ENCODE measurements around the gene PIEZO1. TPM values are rescaled to one million over a fixed set of nuclear protein-coding genes. Genes with fewer than 3 reads are reported as not detected.

The PIEZO1 gene
- polyA plus RNA-seq, 1 of the 3 experiments (the other 2 are of a cell fraction) = 184 TPM

DNA sequence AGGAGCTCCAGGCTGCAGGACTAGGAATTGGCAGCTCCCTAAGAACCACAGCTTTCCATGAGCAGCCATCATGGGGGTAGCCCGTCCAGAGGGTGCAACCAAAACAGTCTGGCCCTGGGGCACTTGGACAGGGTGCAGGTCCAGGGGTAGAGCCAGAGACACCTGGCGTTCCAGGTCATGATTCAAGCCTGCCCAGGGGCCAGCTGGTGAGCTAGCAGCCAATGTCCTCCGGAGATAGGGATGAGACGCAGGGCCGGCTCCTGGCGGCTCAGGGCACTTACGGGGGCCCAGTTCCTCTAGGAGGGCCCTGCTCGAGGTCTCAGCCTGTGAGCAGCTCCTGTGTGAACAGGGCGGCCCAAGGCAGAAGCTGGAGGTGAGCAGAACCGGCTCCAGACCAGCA, 22.1 kb downstream of the PIEZO1 start:
- Histone ChIP-seq H4K20me1 (ENCODE audit: insufficient read depth) (peaks cover 97% of the 10 kb centered on the region), H3K9me2 (no peaks in the 10 kb centered on the region), H3K9me3 (no peaks in the 10 kb centered on the region), H3K79me2 (ENCODE audit: insufficient read depth) (peaks cover 98% of the 10 kb centered on the region), H3K4me3 (ENCODE audit: low read depth in 2 of 2, low read length in 1 of 2) (no peak overlapping the region), H3F3A (replicated peaks; ENCODE audit: insufficient read depth) (no peaks in the 10 kb centered on the region), H3K4me2 (no peak overlapping the region), H3K36me3 (replicated peaks in 1 of 2; ENCODE audit: control insufficient read depth in 1 of 2, insufficient read depth in 2 of 2, low read length in 1 of 2) (peaks cover 0 to 3% of the 10 kb centered on the region in 2 experiments), H3K9ac (no peak overlapping the region), H3K4me1 (ENCODE audit: control insufficient read depth in 1 of 2, insufficient read depth in 2 of 2, low read depth in 1 of 2, low read length in 1 of 2) (peaks cover 11 to 14% of the 10 kb centered on the region in 2 experiments; a peak in 3 of 4 replicates), H2AFZ (ENCODE audit: low read depth) (no peak overlapping the region), H3K27me3 (ENCODE audit: insufficient read depth) (no peaks in the 10 kb centered on the region), H3K27ac (ENCODE audit: low read depth in 2 of 2, low read length in 1 of 2) (no peak overlapping the region)
- DNase-seq = no peak
- POLR2A ChIA-PET = no interaction called here
- WGBS (ENCODE audit: low lambda C conversion rate) = 92% methylated on average over 5 of the region's 10 CpGs
- TF ChIP-seq, protein P1, sequence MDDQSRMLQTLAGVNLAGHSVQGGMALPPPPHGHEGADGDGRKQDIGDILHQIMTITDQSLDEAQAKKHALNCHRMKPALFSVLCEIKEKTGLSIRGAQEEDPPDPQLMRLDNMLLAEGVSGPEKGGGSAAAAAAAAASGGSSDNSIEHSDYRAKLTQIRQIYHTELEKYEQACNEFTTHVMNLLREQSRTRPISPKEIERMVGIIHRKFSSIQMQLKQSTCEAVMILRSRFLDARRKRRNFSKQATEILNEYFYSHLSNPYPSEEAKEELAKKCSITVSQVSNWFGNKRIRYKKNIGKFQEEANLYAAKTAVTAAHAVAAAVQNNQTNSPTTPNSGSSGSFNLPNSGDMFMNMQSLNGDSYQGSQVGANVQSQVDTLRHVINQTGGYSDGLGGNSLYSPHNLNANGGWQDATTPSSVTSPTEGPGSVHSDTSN (IDR thresholded peaks at IDR 0.05) = no peak
- no peak for TF ChIP-seq GATA2 (CRISPR knock-in tag; IDR thresholded peaks at IDR 0.05)
- TF ChIP-seq RAD21 (IDR thresholded peaks at IDR 0.05; ENCODE audit: low read length) = no peak
- CTCF ChIA-PET = interaction anchor here (1.5 to 30.9 kb wide), 3 partner anchors 7 to 23 kb away, joined by 4 to 540 read pairs (median 93); no protein-coding TSS in a partner anchor

DNA sequence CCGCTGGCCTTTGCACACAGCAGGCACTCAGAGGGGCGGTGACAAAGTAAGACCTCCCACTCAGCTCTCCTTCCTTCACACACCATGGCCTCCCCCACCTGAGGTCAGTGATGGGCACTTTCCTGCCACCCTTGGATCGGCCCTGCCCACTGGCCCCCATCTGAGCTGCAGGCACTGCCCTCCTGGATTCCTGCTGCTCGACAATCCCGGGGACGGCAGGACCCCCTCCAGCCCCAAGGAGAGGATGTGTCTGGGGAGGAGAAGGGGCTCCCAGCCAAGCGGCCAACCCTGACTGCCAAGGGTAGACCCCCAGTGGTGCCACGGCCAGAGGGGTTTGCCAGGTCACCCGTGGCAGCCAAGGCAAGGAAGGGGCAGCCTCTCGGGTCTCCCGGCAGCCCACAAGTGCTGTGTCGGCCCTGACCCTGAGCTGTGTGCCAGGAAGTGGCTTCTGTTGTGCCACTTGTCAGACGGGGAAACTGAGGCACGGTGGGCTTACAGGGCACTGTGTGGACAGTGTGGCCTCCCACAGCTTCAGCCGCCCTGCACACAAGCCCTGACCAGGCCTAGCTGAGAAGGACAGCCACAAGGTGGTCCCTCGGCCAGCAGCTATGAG, 22.7 kb downstream of the PIEZO1 start:
- Histone ChIP-seq H3K9me3 (no peaks in the 10 kb centered on the region), H3F3A (replicated peaks; ENCODE audit: insufficient read depth) (no peaks in the 10 kb centered on the region), H3K79me2 (ENCODE audit: insufficient read depth) (peaks cover 98% of the 10 kb centered on the region), H3K9ac (no peak overlapping the region), H3K36me3 (replicated peaks in 1 of 2; ENCODE audit: control insufficient read depth in 1 of 2, insufficient read depth in 2 of 2, low read length in 1 of 2) (peaks cover 0 to 3% of the 10 kb centered on the region in 2 experiments), H3K4me1 (ENCODE audit: control insufficient read depth in 1 of 2, insufficient read depth in 2 of 2, low read depth in 1 of 2, low read length in 1 of 2) (peaks cover 5 to 10% of the 10 kb centered on the region in 2 experiments; a peak in 2 of 4 replicates), H3K4me3 (ENCODE audit: low read depth in 2 of 2, low read length in 1 of 2) (no peak overlapping the region), H3K4me2 (no peak overlapping the region), H3K9me2 (no peaks in the 10 kb centered on the region), H3K27me3 (ENCODE audit: insufficient read depth) (no peaks in the 10 kb centered on the region), H3K27ac (ENCODE audit: low read depth in 2 of 2, low read length in 1 of 2) (no peak overlapping the region), H4K20me1 (ENCODE audit: insufficient read depth) (peaks cover 97% of the 10 kb centered on the region), H2AFZ (ENCODE audit: low read depth) (no peak overlapping the region)
- WGBS (ENCODE audit: low lambda C conversion rate) = 71% methylated on average over 9 of the region's 16 CpGs
- ChIA-PET CTCF (interaction anchor here (1.1 to 30.9 kb wide), 4 partner anchors 6 to 23 kb away, joined by 4 to 540 read pairs (median 48); no protein-coding TSS in a partner anchor), POLR2A (no interaction called here)
- no peak for DNase-seq
- TF ChIP-seq MEF2A (IDR thresholded peaks at IDR 0.05; ENCODE audit: borderline replicate concordance, low read depth) (no peak), YY1 (IDR thresholded peaks at IDR 0.05; ENCODE audit: low read depth) (no peak), RXRA (IDR thresholded peaks at IDR 0.05; ENCODE audit: borderline replicate concordance, low read depth) (no peak)
- TF ChIP-seq, protein P2, sequence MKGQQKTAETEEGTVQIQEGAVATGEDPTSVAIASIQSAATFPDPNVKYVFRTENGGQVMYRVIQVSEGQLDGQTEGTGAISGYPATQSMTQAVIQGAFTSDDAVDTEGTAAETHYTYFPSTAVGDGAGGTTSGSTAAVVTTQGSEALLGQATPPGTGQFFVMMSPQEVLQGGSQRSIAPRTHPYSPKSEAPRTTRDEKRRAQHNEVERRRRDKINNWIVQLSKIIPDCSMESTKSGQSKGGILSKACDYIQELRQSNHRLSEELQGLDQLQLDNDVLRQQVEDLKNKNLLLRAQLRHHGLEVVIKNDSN (IDR thresholded peaks at IDR 0.05; ENCODE audit: borderline replicate concordance, low read depth) = no peak

DNA sequence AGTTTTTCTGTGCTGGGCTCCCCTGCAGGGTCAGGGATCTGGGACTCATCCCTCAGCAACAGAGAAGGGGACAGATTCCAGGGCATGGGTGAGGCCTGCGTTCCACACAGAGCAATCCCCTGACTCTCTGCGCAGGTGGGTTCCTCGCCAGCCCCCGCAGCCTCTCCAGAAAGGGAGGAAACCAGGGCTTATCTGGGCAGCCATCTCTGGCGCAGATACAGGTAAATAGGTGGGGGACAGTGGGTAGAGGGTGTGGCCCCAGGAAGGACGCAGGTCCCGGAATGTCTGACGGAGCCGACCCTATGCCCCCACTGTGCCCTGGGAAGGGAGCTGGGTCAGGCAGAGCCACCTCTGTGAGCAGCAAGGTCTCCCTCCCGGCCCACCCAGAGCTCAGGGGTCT, 23.2 kb downstream of the PIEZO1 start:
- H3K4me3 ChIP-seq (ENCODE audit: low read depth in 2 of 2, low read length in 1 of 2) = no peak overlapping the region
- TF ChIP-seq MXI1 (IDR thresholded peaks at IDR 0.05; ENCODE audit: low read depth, low read length) = no peak
- TF ChIP-seq TEAD4 (IDR thresholded peaks at IDR 0.05; ENCODE audit: borderline replicate concordance, insufficient read depth) = no peak
- no peak for TF ChIP-seq EZH2phosphoT487 (IDR thresholded peaks at IDR 0.05; ENCODE audit: borderline replicate concordance, low read depth)
- no peak for TF ChIP-seq MEF2A (IDR thresholded peaks at IDR 0.05; ENCODE audit: borderline replicate concordance, low read depth)
- TF ChIP-seq SMC3 (IDR thresholded peaks at IDR 0.05; ENCODE audit: low read depth, low read length) = no peak
- no peak for TF ChIP-seq TCF12 (IDR thresholded peaks at IDR 0.05)
- TF ChIP-seq, protein P3, sequence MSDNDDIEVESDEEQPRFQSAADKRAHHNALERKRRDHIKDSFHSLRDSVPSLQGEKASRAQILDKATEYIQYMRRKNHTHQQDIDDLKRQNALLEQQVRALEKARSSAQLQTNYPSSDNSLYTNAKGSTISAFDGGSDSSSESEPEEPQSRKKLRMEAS (IDR thresholded peaks at IDR 0.05; ENCODE audit: low read depth) = no peak
- no peak for TF ChIP-seq POLR2AphosphoS5 (IDR thresholded peaks at IDR 0.05; ENCODE audit: low read depth, low read length)
- no peak for TF ChIP-seq NRF1 (IDR thresholded peaks at IDR 0.05; ENCODE audit: low read depth, low read length)
- TF ChIP-seq, protein P4, sequence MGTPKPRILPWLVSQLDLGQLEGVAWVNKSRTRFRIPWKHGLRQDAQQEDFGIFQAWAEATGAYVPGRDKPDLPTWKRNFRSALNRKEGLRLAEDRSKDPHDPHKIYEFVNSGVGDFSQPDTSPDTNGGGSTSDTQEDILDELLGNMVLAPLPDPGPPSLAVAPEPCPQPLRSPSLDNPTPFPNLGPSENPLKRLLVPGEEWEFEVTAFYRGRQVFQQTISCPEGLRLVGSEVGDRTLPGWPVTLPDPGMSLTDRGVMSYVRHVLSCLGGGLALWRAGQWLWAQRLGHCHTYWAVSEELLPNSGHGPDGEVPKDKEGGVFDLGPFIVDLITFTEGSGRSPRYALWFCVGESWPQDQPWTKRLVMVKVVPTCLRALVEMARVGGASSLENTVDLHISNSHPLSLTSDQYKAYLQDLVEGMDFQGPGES (IDR thresholded peaks at IDR 0.05; ENCODE audit: low read depth, low read length) = no peak
- H2AFZ ChIP-seq (ENCODE audit: low read depth) = no peak overlapping the region
- H3K27ac ChIP-seq (ENCODE audit: low read depth in 2 of 2, low read length in 1 of 2) = no peak overlapping the region
- H3K9me2 ChIP-seq = no peaks in the 10 kb centered on the region
- peaks cover 0 to 3% of the 10 kb centered on the region in 2 experiments for H3K36me3 ChIP-seq (replicated peaks in 1 of 2; ENCODE audit: control insufficient read depth in 1 of 2, insufficient read depth in 2 of 2, low read length in 1 of 2)
- H3K9me3 ChIP-seq = no peaks in the 10 kb centered on the region
- POLR2A ChIA-PET = no interaction called here
- peaks cover 0 to 10% of the 10 kb centered on the region in 2 experiments; a peak in 1 of 4 replicates for H3K4me1 ChIP-seq (ENCODE audit: control insufficient read depth in 1 of 2, insufficient read depth in 2 of 2, low read depth in 1 of 2, low read length in 1 of 2)
- H3K4me2 ChIP-seq = no peak overlapping the region
- no peaks in the 10 kb centered on the region for H3F3A ChIP-seq (replicated peaks; ENCODE audit: insufficient read depth)
- H4K20me1 ChIP-seq (ENCODE audit: insufficient read depth) = peaks cover 97% of the 10 kb centered on the region
- WGBS (ENCODE audit: low lambda C conversion rate) = no CpG with 5 or more reads among the region's 10 CpGs
- no peaks in the 10 kb centered on the region for H3K27me3 ChIP-seq (ENCODE audit: insufficient read depth)
- H3K9ac ChIP-seq = no peak overlapping the region
- H3K79me2 ChIP-seq (ENCODE audit: insufficient read depth) = peaks cover 97% of the 10 kb centered on the region
- no peak for DNase-seq
- CTCF ChIA-PET = interaction anchor here (1.1 to 30.9 kb wide), 4 partner anchors 6 to 21 kb away, joined by 4 to 540 read pairs (median 48); no protein-coding TSS in a partner anchor

All from SK-N-SH (cell line).